ENCODE results near the gene TCTA. TPM values are rescaled to one million over a fixed set of nuclear protein-coding genes. Genes with fewer than 3 reads are reported as not detected.

The TCTA gene
- total and polyA plus RNA-seq, 4 donors, result 15.8 to 49.0 (median 30.1) TPM

DNA sequence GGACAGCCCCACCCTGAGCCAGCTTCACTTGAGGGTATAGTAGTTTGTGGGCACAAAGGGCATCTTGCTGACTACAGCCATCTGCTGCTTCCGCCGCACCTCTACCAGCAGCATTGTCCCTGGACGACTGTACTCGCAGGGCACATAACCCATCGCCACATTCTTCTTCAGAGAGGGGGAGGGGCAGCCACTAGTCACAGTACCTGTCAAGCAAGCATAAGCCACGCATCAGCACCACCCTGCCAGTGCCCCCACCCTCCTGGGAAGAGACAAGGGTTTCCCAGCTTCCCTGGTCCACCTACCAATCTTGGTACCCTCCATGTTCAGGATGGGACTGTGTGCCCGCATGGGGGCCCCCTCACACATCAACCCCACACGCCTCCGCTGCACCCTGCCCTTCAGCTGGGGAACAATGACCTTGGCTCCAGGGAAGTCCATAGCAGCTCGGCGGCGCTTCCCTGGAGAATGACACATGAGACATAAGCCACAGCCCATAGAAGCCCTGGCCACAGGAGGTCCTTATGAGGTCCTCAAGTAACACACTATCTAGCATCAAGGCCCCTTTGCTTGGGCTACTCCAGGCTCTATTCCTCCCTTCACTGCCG is 5.4 kb downstream of the TCTA start:
- DNase-seq, result no peak
- H3K27ac ChIP-seq (ENCODE audit: low read depth in 1 of 2, low read length in 1 of 2), result peak overlapping the region; percentile 2 to 12
- 90 to 94% methylated on average over 13 of the region's 13 CpGs for WGBS, 2 donors

GRCh38 chr3:49421890-49422378 is 9.7 kb downstream of the TCTA start:
- H3K27me3 ChIP-seq (ENCODE audit: control insufficient read depth in 3 of 3, insufficient read depth in 3 of 3, low read length in 2 of 3), result no peaks in the 10 kb centered on the region
- ATAC-seq (ENCODE audit: insufficient read depth, low FRiP score), result no peak
- H3K9me3 ChIP-seq (ENCODE audit: control insufficient read depth in 4 of 4, insufficient read depth in 3 of 4, low read length in 3 of 4), result no peaks in the 10 kb centered on the region
- 24 to 44% methylated on average over 14 of the region's 14 CpGs for WGBS, 2 donors
- H3K4me1 ChIP-seq (ENCODE audit: control insufficient read depth in 5 of 5, insufficient read depth in 5 of 5, low read length in 5 of 5), result peaks cover 0 to 13% (median 5%) of the 10 kb centered on the region in 5 donors
- H3K4me3 ChIP-seq, result no peak overlapping the region
- no peak for TF ChIP-seq CTCF (IDR thresholded peaks at IDR 0.05; ENCODE audit: control extremely low read depth, extremely low read depth)
- peak overlapping the region in 1 of 2 donors; percentile 9 for H3K27ac ChIP-seq (ENCODE audit: low read depth in 1 of 2, low read length in 1 of 2)
- H3K36me3 ChIP-seq (ENCODE audit: control insufficient read depth in 4 of 4, insufficient read depth in 4 of 4, low read length in 4 of 4), result peaks cover 0 to 37% (median 18%) of the 10 kb centered on the region in 4 donors
- peak overlapping the region; percentile 4 to 26 for H3K9ac ChIP-seq (ENCODE audit: insufficient read depth in 1 of 2, low read length in 2 of 2)
- no peak for DNase-seq

More for the DNA sequence above, 5.4 kb downstream of the TCTA start:
- Histone ChIP-seq H3K9ac (ENCODE audit: insufficient read depth in 1 of 2, low read length in 2 of 2) (no peak overlapping the region), H3K36me3 (ENCODE audit: control insufficient read depth in 4 of 4, insufficient read depth in 4 of 4, low read length in 4 of 4) (peaks cover 0 to 18% (median 7%) of the 10 kb centered on the region in 4 donors), H3K4me1 (ENCODE audit: control insufficient read depth in 5 of 5, insufficient read depth in 5 of 5, low read length in 5 of 5) (peaks cover 7 to 21% (median 17%) of the 10 kb centered on the region in 5 donors), H3K27me3 (ENCODE audit: control insufficient read depth in 3 of 3, insufficient read depth in 3 of 3, low read length in 2 of 3) (no peaks in the 10 kb centered on the region), H3K4me3 (no peak overlapping the region), H3K9me3 (ENCODE audit: control insufficient read depth in 4 of 4, insufficient read depth in 3 of 4, low read length in 3 of 4) (no peaks in the 10 kb centered on the region)
- TF ChIP-seq CTCF (IDR thresholded peaks at IDR 0.05; ENCODE audit: control extremely low read depth, extremely low read depth), result no peak
- no peak for ATAC-seq (ENCODE audit: insufficient read depth, low FRiP score)

GRCh38 chr3:49422379-49423248 is 10.4 kb downstream of the TCTA start, which contains the start of gene AMT:
Gene AMT (minus strand): TSS chr3:49422473. CDS start chr3:49422450, 23 bp downstream.
- H3K9ac ChIP-seq (ENCODE audit: insufficient read depth in 1 of 2, low read length in 2 of 2), result peak within 1 kb of the TSS; percentile 4 to 26
- no peak within 1 kb of the TSS for H3K4me3 ChIP-seq
- TF ChIP-seq CTCF (IDR thresholded peaks at IDR 0.05; ENCODE audit: control extremely low read depth, extremely low read depth), result no peak
- peak; percentile 64 to 68 (median 67) for DNase-seq
- ATAC-seq (ENCODE audit: insufficient read depth, low FRiP score), result peak; percentile 41
- H3K4me1 ChIP-seq (ENCODE audit: control insufficient read depth in 5 of 5, insufficient read depth in 5 of 5, low read length in 5 of 5), result peaks cover 0 to 13% (median 2%) of the 10 kb centered on the region in 5 donors
- H3K27me3 ChIP-seq (ENCODE audit: control insufficient read depth in 3 of 3, insufficient read depth in 3 of 3, low read length in 2 of 3), result no peaks in the 10 kb centered on the region
- H3K9me3 ChIP-seq (ENCODE audit: control insufficient read depth in 4 of 4, insufficient read depth in 3 of 4, low read length in 3 of 4), result no peaks in the 10 kb centered on the region
- peak within 1 kb of the TSS in 1 of 2 donors; percentile 9 for H3K27ac ChIP-seq (ENCODE audit: low read depth in 1 of 2, low read length in 1 of 2)
- peaks cover 0 to 30% (median 15%) of the 10 kb centered on the region in 4 donors for H3K36me3 ChIP-seq (ENCODE audit: control insufficient read depth in 4 of 4, insufficient read depth in 4 of 4, low read length in 4 of 4)
- WGBS, 2 donors, result 41 to 55% methylated on average over 25 of the region's 25 CpGs

All from lung (tissue), 12 donors.